Panc1 (cell line): ENCODE measurements around the gene FMN2. TPM values are rescaled to one million over a fixed set of nuclear protein-coding genes. Genes with fewer than 3 reads are reported as not detected.

Source experiments
- ATAC-seq: fragments of 200-7000 bp; cut with Tn5 transposase; 2 replicates; pipeline ENCODE4 v1.9.1; 2020; ENCODE audit warnings: mild to moderate bottlenecking, moderate library complexity
- BruUV-seq: library from RNA; stranded (reverse); fragments of 400-500 nt; replicated peaks from 2 replicates; lab custom pipeline; 2021; lab: Mats Ljungman, UMichigan
- CTCF ChIA-PET: fragments of 300-600 bp; sonication (Branson Sonifier 250); formaldehyde crosslinking; loops from one replicate; lab custom pipeline; 2022; ENCODE audit warnings: antibody characterized with exemption; lab: Charles Lee
- POLR2A ChIA-PET: fragments of 300-600 bp; sonication (Branson Sonifier 250); formaldehyde crosslinking; loops from one replicate; lab custom pipeline; 2022; ENCODE audit warnings: antibody characterized with exemption; lab: Charles Lee
- DNase-seq: peaks from one replicate; pipeline ENCODE4 v3.0.0-alpha.2; 2010; ENCODE audit warnings: low read depth, low spot score
- H3K27ac ChIP-seq: 2 replicates; pipeline ENCODE4 v1.5.1; 2011; ENCODE audit warnings: mild to moderate bottlenecking, low read length, inconsistent platforms
- H3K27me3 ChIP-seq: fragments of 200-500 bp; sonication (Bioruptor generic); 2 replicates; pipeline ENCODE4 v1.6.0; 2014; ENCODE audit warnings: low read length, inconsistent platforms; ENCODE audit not compliant: control insufficient read depth, insufficient read depth
- H3K36me3 ChIP-seq: fragments of 200-500 bp; sonication (Bioruptor generic); 2 replicates; pipeline ENCODE4 v1.5.1; 2014; ENCODE audit warnings: inconsistent platforms, mild to moderate bottlenecking, low read length, moderate library complexity; ENCODE audit not compliant: control insufficient read depth, insufficient read depth
- H3K4me1 ChIP-seq: 2 replicates; pipeline ENCODE4 v1.5.1; 2011; ENCODE audit warnings: inconsistent platforms, mild to moderate bottlenecking, low read length, moderate library complexity; ENCODE audit not compliant: control insufficient read depth, insufficient read depth
- H3K4me3 ChIP-seq, 2 experiments: 2 replicates each; pipeline ENCODE4 v1.5.1; 2011 to 2012; ENCODE audit warnings: low read depth in 2 of 2, low read length in 2 of 2, mild to moderate bottlenecking in 2 of 2, inconsistent platforms in 1 of 2, moderate library complexity in 1 of 2
- H3K9me3 ChIP-seq: fragments of 200-500 bp; sonication (Bioruptor generic); 2 replicates; pipeline ENCODE4 v1.5.1; 2014; ENCODE audit warnings: low read depth, mild to moderate bottlenecking, inconsistent platforms, low read length, moderate library complexity; ENCODE audit not compliant: control insufficient read depth, insufficient read depth
- POLR2AphosphoS5 ChIP-seq: IDR thresholded peaks from 2 replicates; pipeline ENCODE4 v1.6.1; 2012; ENCODE audit warnings: mild to moderate bottlenecking, low read depth, low read length, moderate library complexity
- SIN3A ChIP-seq: IDR thresholded peaks from 2 replicates; pipeline ENCODE4 v1.6.1; 2012; ENCODE audit warnings: low read depth, mild to moderate bottlenecking, low read length, moderate library complexity, borderline replicate concordance; ENCODE audit not compliant: insufficient read depth
- TCF7L2 ChIP-seq: IDR thresholded peaks from 2 replicates; pipeline ENCODE4 v1.6.1; 2011; ENCODE audit warnings: mild to moderate bottlenecking, low read depth, low read length, inconsistent platforms
- in situ Hi-C: cut with HindIII; loops from 2 replicates; pipeline ENCODE4 v1.10.0; 2016; ENCODE audit warnings: low sequenced_read_pairs, low pct_unique_long_range_greater_than_20kb
- intact Hi-C: fragments of 100-400 bp; cut with micrococcal nuclease; formaldehyde crosslinking; loops from one replicate; pipeline ENCODE4 v1.10.0; 2022; ENCODE audit not compliant: unreplicated experiment
- total RNA-seq: library from RNA; stranded (reverse); gene quantifications from one replicate; pipeline ENCODE4 v1.2.1, GENCODE V29; 2021; ENCODE audit not compliant: unreplicated experiment
- TF ChIP-seq, protein P1 (sequence below): fragments of 450-650 bp; IDR thresholded peaks from 2 replicates; pipeline ENCODE4 v1.5.1; 2017; ENCODE audit warnings: mild to moderate bottlenecking
- TF ChIP-seq, protein P2 (sequence below), 2 experiments: IDR thresholded peaks; 2 replicates each; pipeline ENCODE4 v1.6.1; 2011 to 2012; ENCODE audit warnings: low read depth in 2 of 2, control low read depth in 1 of 2, low read length in 1 of 2, mild to moderate bottlenecking in 1 of 2, moderate library complexity in 1 of 2; ENCODE audit not compliant: insufficient read depth in 1 of 2

The FMN2 gene
- total RNA-seq, 1 experiment from 2014 or later = 1.9 TPM

DNA sequence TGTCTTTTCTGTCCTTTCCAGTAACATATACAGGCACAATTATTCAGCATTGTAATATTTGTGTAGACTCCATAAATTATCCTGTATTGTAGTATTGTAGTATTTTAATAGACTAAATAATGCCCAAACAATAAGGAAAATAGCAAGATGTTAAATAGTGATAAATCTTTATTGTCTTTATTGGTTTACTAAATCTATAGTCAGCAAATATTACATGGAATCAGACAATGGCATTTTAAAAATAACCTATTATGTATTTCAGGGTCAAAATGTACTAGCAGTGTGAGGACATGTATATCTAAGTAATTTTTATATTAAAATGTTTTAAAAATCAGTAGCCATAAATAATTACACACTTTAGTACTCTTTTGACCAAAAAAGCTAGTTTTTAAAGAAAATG is 317.9 kb downstream of the FMN2 start:
- Histone ChIP-seq H3K36me3 (no peaks in the 10 kb centered on the region; the same call in 1 of the 2 replicates), H3K9me3 (no peaks in the 10 kb centered on the region), H3K27me3 (no peaks in the 10 kb centered on the region), H3K4me1 (no peaks in the 10 kb centered on the region), H3K4me3 (no peak overlapping the region), H3K27ac (no peak overlapping the region)
- no TSS peak for BruUV-seq
- POLR2A ChIA-PET = no interaction called here
- in situ Hi-C loops = no loop called here
- ATAC-seq (no peak), DNase-seq (no peak)
- TF ChIP-seq, protein P1, sequence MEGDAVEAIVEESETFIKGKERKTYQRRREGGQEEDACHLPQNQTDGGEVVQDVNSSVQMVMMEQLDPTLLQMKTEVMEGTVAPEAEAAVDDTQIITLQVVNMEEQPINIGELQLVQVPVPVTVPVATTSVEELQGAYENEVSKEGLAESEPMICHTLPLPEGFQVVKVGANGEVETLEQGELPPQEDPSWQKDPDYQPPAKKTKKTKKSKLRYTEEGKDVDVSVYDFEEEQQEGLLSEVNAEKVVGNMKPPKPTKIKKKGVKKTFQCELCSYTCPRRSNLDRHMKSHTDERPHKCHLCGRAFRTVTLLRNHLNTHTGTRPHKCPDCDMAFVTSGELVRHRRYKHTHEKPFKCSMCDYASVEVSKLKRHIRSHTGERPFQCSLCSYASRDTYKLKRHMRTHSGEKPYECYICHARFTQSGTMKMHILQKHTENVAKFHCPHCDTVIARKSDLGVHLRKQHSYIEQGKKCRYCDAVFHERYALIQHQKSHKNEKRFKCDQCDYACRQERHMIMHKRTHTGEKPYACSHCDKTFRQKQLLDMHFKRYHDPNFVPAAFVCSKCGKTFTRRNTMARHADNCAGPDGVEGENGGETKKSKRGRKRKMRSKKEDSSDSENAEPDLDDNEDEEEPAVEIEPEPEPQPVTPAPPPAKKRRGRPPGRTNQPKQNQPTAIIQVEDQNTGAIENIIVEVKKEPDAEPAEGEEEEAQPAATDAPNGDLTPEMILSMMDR = no peak
- TF ChIP-seq SIN3A (no peak), TCF7L2 (no peak), POLR2AphosphoS5 (no peak)
- TF ChIP-seq, protein P2, sequence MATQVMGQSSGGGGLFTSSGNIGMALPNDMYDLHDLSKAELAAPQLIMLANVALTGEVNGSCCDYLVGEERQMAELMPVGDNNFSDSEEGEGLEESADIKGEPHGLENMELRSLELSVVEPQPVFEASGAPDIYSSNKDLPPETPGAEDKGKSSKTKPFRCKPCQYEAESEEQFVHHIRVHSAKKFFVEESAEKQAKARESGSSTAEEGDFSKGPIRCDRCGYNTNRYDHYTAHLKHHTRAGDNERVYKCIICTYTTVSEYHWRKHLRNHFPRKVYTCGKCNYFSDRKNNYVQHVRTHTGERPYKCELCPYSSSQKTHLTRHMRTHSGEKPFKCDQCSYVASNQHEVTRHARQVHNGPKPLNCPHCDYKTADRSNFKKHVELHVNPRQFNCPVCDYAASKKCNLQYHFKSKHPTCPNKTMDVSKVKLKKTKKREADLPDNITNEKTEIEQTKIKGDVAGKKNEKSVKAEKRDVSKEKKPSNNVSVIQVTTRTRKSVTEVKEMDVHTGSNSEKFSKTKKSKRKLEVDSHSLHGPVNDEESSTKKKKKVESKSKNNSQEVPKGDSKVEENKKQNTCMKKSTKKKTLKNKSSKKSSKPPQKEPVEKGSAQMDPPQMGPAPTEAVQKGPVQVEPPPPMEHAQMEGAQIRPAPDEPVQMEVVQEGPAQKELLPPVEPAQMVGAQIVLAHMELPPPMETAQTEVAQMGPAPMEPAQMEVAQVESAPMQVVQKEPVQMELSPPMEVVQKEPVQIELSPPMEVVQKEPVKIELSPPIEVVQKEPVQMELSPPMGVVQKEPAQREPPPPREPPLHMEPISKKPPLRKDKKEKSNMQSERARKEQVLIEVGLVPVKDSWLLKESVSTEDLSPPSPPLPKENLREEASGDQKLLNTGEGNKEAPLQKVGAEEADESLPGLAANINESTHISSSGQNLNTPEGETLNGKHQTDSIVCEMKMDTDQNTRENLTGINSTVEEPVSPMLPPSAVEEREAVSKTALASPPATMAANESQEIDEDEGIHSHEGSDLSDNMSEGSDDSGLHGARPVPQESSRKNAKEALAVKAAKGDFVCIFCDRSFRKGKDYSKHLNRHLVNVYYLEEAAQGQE (IDR thresholded peaks at IDR 0.05; ENCODE audit: insufficient read depth in 1 of 2, low read depth in 2 of 2, low read length in 1 of 2) = no peak
- CTCF ChIA-PET = no interaction called here
- intact Hi-C loops = no loop called here

DNA sequence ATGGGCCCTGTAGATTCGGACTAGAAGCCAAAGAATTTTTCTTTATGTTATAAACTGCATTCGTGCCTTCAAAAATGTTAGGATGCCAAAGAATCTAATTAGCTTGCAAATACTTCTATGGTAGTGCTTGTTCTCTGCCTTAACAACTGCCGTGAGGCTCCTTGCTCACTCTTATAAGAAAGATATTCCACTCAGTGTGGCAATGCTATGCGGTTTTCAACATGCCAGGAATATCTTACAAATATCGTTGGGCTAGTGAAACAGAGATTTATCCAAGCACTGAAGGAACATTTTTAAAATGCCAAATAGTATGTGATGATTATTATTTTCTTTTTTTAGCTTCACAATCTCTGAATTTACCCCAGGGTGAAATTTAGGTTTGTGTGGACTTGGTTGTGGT is 322.0 kb downstream of the FMN2 start:
- no peaks in the 10 kb centered on the region for H3K27me3 ChIP-seq
- CTCF ChIA-PET = no interaction called here
- intact Hi-C loops (no loop called here), in situ Hi-C loops (no loop called here)
- TF ChIP-seq, protein P2 (IDR thresholded peaks at IDR 0.05; ENCODE audit: insufficient read depth in 1 of 2, low read depth in 2 of 2, low read length in 1 of 2) = no peak
- TF ChIP-seq POLR2AphosphoS5 (no peak), SIN3A (no peak)
- TF ChIP-seq, protein P1 = no peak
- ATAC-seq (no peak), DNase-seq (no peak)
- H3K4me3 ChIP-seq = no peak overlapping the region
- POLR2A ChIA-PET = no interaction called here
- H3K36me3 ChIP-seq = no peaks in the 10 kb centered on the region
- no TSS peak for BruUV-seq
- H3K9me3 ChIP-seq = no peaks in the 10 kb centered on the region
- H3K4me1 ChIP-seq = no peaks in the 10 kb centered on the region
- H3K27ac ChIP-seq = no peak overlapping the region
